Measurements from ENCODE around the gene TSGA10.
"Not testable (repeated sequence)": the region's sequence is repeated elsewhere in the genome, so short reads cannot be mapped to it uniquely, and the experiment has no call there.

The TSGA10 gene

GRCh38 chr2:99141110-99142108, 13.3 kb downstream of the TSGA10 start, which contains the start of gene C2orf15:
Gene C2orf15, plus strand, starts transcription at chr2:99141707. Its CDS starts 8,852 bp downstream, at chr2:99150559.
- no peak within 1 kb of the TSS for H3K27ac ChIP-seq (ENCODE audit: low read length)
- H3K4me1 ChIP-seq (ENCODE audit: control insufficient read depth, low read depth, low read length): peaks cover 15% of the 10 kb centered on the region
- no peaks in the 10 kb centered on the region for H3K9me3 ChIP-seq (ENCODE audit: control insufficient read depth, low read depth, low read length)
- H3K9ac ChIP-seq (ENCODE audit: low read length): peak within 1 kb of the TSS; percentile 57
- H3K27me3 ChIP-seq (ENCODE audit: control insufficient read depth, insufficient read depth, low read length): peaks cover 15% of the 10 kb centered on the region
- peak within 1 kb of the TSS; percentile 93 for H3K4me3 ChIP-seq (ENCODE audit: low read length)
- H3K36me3 ChIP-seq (ENCODE audit: control insufficient read depth, low read depth, low read length): no peaks in the 10 kb centered on the region

GRCh38 chr2:99140860-99141109, 14.0 kb downstream of the TSGA10 start:
- H3K36me3 ChIP-seq (ENCODE audit: control insufficient read depth, low read depth, low read length): no peaks in the 10 kb centered on the region
- H3K9ac ChIP-seq (ENCODE audit: low read length): peak overlapping the region; percentile 57
- H3K4me3 ChIP-seq (ENCODE audit: low read length): peak overlapping the region; percentile 93
- peaks cover 15% of the 10 kb centered on the region for H3K4me1 ChIP-seq (ENCODE audit: control insufficient read depth, low read depth, low read length)
- H3K27me3 ChIP-seq (ENCODE audit: control insufficient read depth, insufficient read depth, low read length): peaks cover 15% of the 10 kb centered on the region
- peaks cover 3% of the 10 kb centered on the region for H3K9me3 ChIP-seq (ENCODE audit: control insufficient read depth, low read depth, low read length)
- H3K27ac ChIP-seq (ENCODE audit: low read length): no peak overlapping the region

GRCh38 chr2:99140056-99140859, 14.5 kb downstream of the TSGA10 start:
- H3K9me3 ChIP-seq (ENCODE audit: control insufficient read depth, low read depth, low read length): peaks cover 3% of the 10 kb centered on the region
- H3K36me3 ChIP-seq (ENCODE audit: control insufficient read depth, low read depth, low read length): no peaks in the 10 kb centered on the region
- no peak overlapping the region for H3K27ac ChIP-seq (ENCODE audit: low read length)
- peaks cover 15% of the 10 kb centered on the region for H3K27me3 ChIP-seq (ENCODE audit: control insufficient read depth, insufficient read depth, low read length)
- H3K9ac ChIP-seq (ENCODE audit: low read length): peak overlapping the region; percentile 57
- H3K4me3 ChIP-seq (ENCODE audit: low read length): peak overlapping the region; percentile 93
- H3K4me1 ChIP-seq (ENCODE audit: control insufficient read depth, low read depth, low read length): peaks cover 15% of the 10 kb centered on the region

- Histone ChIP-seq H3K4me3 (ENCODE audit: low read length) (no peak overlapping the region), H3K9ac (ENCODE audit: low read length) (no peak overlapping the region), H3K4me1 (ENCODE audit: control insufficient read depth, low read depth, low read length) (peaks cover 15% of the 10 kb centered on the region), H3K36me3 (ENCODE audit: control insufficient read depth, low read depth, low read length) (no peaks in the 10 kb centered on the region), H3K27ac (ENCODE audit: low read length) (no peak overlapping the region), H3K9me3 (ENCODE audit: control insufficient read depth, low read depth, low read length) (peaks cover 3% of the 10 kb centered on the region), H3K27me3 (ENCODE audit: control insufficient read depth, insufficient read depth, low read length) (peaks cover 15% of the 10 kb centered on the region)
Observed at GRCh38 chr2:99139003-99139402, 15.7 kb downstream of the TSGA10 start.

- not testable (repeated sequence) for H3K4me1 ChIP-seq (ENCODE audit: control insufficient read depth, low read depth, low read length); H3K4me3 ChIP-seq (ENCODE audit: low read length); H3K9ac ChIP-seq (ENCODE audit: low read length); H3K27ac ChIP-seq (ENCODE audit: low read length); H3K36me3 ChIP-seq (ENCODE audit: control insufficient read depth, low read depth, low read length)
- Histone ChIP-seq H3K9me3 (ENCODE audit: control insufficient read depth, low read depth, low read length) (peaks cover 15% of the 10 kb centered on the region), H3K27me3 (ENCODE audit: control insufficient read depth, insufficient read depth, low read length) (peaks cover 11% of the 10 kb centered on the region)
Observed at GRCh38 chr2:99135044-99135556, 19.6 kb downstream of the TSGA10 start.

GRCh38 chr2:99127981-99128380, 26.8 kb downstream of the TSGA10 start:
- peaks cover 10% of the 10 kb centered on the region for H3K9me3 ChIP-seq (ENCODE audit: control insufficient read depth, low read depth, low read length)
- H3K27ac ChIP-seq (ENCODE audit: low read length): no peak overlapping the region
- no peak overlapping the region for H3K9ac ChIP-seq (ENCODE audit: low read length)

GRCh38 chr2:99112617-99113016, 42.1 kb downstream of the TSGA10 start:
- Histone ChIP-seq H3K9me3 (ENCODE audit: control insufficient read depth, low read depth, low read length) (no peaks in the 10 kb centered on the region), H3K4me3 (ENCODE audit: low read length) (no peak overlapping the region), H3K4me1 (ENCODE audit: control insufficient read depth, low read depth, low read length) (no peaks in the 10 kb centered on the region), H3K27ac (ENCODE audit: low read length) (no peak overlapping the region), H3K9ac (ENCODE audit: low read length) (no peak overlapping the region), H3K27me3 (ENCODE audit: control insufficient read depth, insufficient read depth, low read length) (no peaks in the 10 kb centered on the region), H3K36me3 (ENCODE audit: control insufficient read depth, low read depth, low read length) (no peaks in the 10 kb centered on the region)

More at GRCh38 chr2:99127981-99128380, 26.8 kb downstream of the TSGA10 start:
- no peak overlapping the region for H3K4me3 ChIP-seq (ENCODE audit: low read length)
- H3K27me3 ChIP-seq (ENCODE audit: control insufficient read depth, insufficient read depth, low read length): no peaks in the 10 kb centered on the region
- no peaks in the 10 kb centered on the region for H3K36me3 ChIP-seq (ENCODE audit: control insufficient read depth, low read depth, low read length)
- H3K4me1 ChIP-seq (ENCODE audit: control insufficient read depth, low read depth, low read length): no peaks in the 10 kb centered on the region

GRCh38 chr2:99111945-99112344, 42.8 kb downstream of the TSGA10 start:
- Histone ChIP-seq H3K9me3 (ENCODE audit: control insufficient read depth, low read depth, low read length) (no peaks in the 10 kb centered on the region), H3K9ac (ENCODE audit: low read length) (no peak overlapping the region), H3K4me1 (ENCODE audit: control insufficient read depth, low read depth, low read length) (no peaks in the 10 kb centered on the region), H3K36me3 (ENCODE audit: control insufficient read depth, low read depth, low read length) (no peaks in the 10 kb centered on the region), H3K27ac (ENCODE audit: low read length) (no peak overlapping the region), H3K4me3 (ENCODE audit: low read length) (no peak overlapping the region), H3K27me3 (ENCODE audit: control insufficient read depth, insufficient read depth, low read length) (no peaks in the 10 kb centered on the region)

- H3K9me3 ChIP-seq (ENCODE audit: control insufficient read depth, low read depth, low read length): no peaks in the 10 kb centered on the region
- H3K4me3 ChIP-seq (ENCODE audit: low read length): no peak overlapping the region
- H3K36me3 ChIP-seq (ENCODE audit: control insufficient read depth, low read depth, low read length): no peaks in the 10 kb centered on the region
- no peaks in the 10 kb centered on the region for H3K4me1 ChIP-seq (ENCODE audit: control insufficient read depth, low read depth, low read length)
- H3K9ac ChIP-seq (ENCODE audit: low read length): no peak overlapping the region
- no peaks in the 10 kb centered on the region for H3K27me3 ChIP-seq (ENCODE audit: control insufficient read depth, insufficient read depth, low read length)
- H3K27ac ChIP-seq (ENCODE audit: low read length): no peak overlapping the region
Observed at GRCh38 chr2:99111236-99111635, 43.5 kb downstream of the TSGA10 start.

- Histone ChIP-seq H3K27me3 (ENCODE audit: control insufficient read depth, insufficient read depth, low read length) (no peaks in the 10 kb centered on the region), H3K4me3 (ENCODE audit: low read length) (no peak overlapping the region), H3K27ac (ENCODE audit: low read length) (no peak overlapping the region), H3K36me3 (ENCODE audit: control insufficient read depth, low read depth, low read length) (no peaks in the 10 kb centered on the region), H3K9me3 (ENCODE audit: control insufficient read depth, low read depth, low read length) (no peaks in the 10 kb centered on the region), H3K4me1 (ENCODE audit: control insufficient read depth, low read depth, low read length) (no peaks in the 10 kb centered on the region), H3K9ac (ENCODE audit: low read length) (no peak overlapping the region)
Observed at GRCh38 chr2:99106913-99107312, 47.8 kb downstream of the TSGA10 start.

- no peaks in the 10 kb centered on the region for H3K4me1 ChIP-seq (ENCODE audit: control insufficient read depth, low read depth, low read length)
- H3K27me3 ChIP-seq (ENCODE audit: control insufficient read depth, insufficient read depth, low read length): no peaks in the 10 kb centered on the region
- no peaks in the 10 kb centered on the region for H3K9me3 ChIP-seq (ENCODE audit: control insufficient read depth, low read depth, low read length)
- no peak overlapping the region for H3K27ac ChIP-seq (ENCODE audit: low read length)
- no peak overlapping the region for H3K4me3 ChIP-seq (ENCODE audit: low read length)
- H3K9ac ChIP-seq (ENCODE audit: low read length): no peak overlapping the region
- no peaks in the 10 kb centered on the region for H3K36me3 ChIP-seq (ENCODE audit: control insufficient read depth, low read depth, low read length)
Observed at GRCh38 chr2:99104006-99104405, 50.7 kb downstream of the TSGA10 start.

Data from iPS-18a (cell line).